IMR-90 (cell line): ENCODE data around the gene HSBP1L1.

ENCODE experiments used
- CEBPB ChIP-seq: IDR thresholded peaks from 2 replicates; pipeline ENCODE4 v1.6.1; 2012; ENCODE audit warnings: low read depth, low read length, improper control_type of control experiment
- CHD1 ChIP-seq: IDR thresholded peaks from 2 replicates; pipeline ENCODE4 v1.6.1; 2012; ENCODE audit warnings: low read depth, low read length, improper control_type of control experiment
- CTCF ChIP-seq: conservative IDR thresholded peaks from 2 replicates; pipeline ENCODE4 v1.5.1; 2012; ENCODE audit warnings: mild to moderate bottlenecking, low read depth, low read length, improper control_type of control experiment
- ELK1 ChIP-seq: fragments of 150-350 bp; IDR thresholded peaks from 2 replicates; pipeline ENCODE4 v1.6.1; 2016; ENCODE audit warnings: low read depth, mild to moderate bottlenecking, low read length, moderate library complexity, borderline replicate concordance
- FOS ChIP-seq: fragments of 150-350 bp; IDR thresholded peaks from 2 replicates; pipeline ENCODE4 v1.6.1; 2016; ENCODE audit warnings: low read depth, low read length
- MAFK ChIP-seq: IDR thresholded peaks from 2 replicates; pipeline ENCODE4 v1.6.1; 2012; ENCODE audit warnings: low read depth, low read length, improper control_type of control experiment
- MXI1 ChIP-seq: IDR thresholded peaks from 2 replicates; pipeline ENCODE4 v1.6.1; 2012; ENCODE audit warnings: low read depth, mild to moderate bottlenecking, low read length, moderate library complexity, borderline replicate concordance
- NFE2L2 ChIP-seq: fragments of 150-350 bp; IDR thresholded peaks from 2 replicates; pipeline ENCODE4 v1.6.1; 2016; ENCODE audit warnings: low read depth, mild to moderate bottlenecking, low read length
- POLR2A ChIP-seq: IDR thresholded peaks from 2 replicates; pipeline ENCODE4 v1.6.1; 2012; ENCODE audit warnings: mild to moderate bottlenecking, low read depth, low read length
- RAD21 ChIP-seq: IDR thresholded peaks from 2 replicates; pipeline ENCODE4 v1.6.1; 2012; ENCODE audit warnings: low read length, improper control_type of control experiment
- RCOR1 ChIP-seq: IDR thresholded peaks from 2 replicates; pipeline ENCODE4 v1.6.1; 2012; ENCODE audit warnings: mild to moderate bottlenecking, low read length, improper control_type of control experiment; ENCODE audit not compliant: insufficient replicate concordance
- RFX5 ChIP-seq: IDR thresholded peaks from 2 replicates; pipeline ENCODE4 v1.8.0; 2012; ENCODE audit warnings: low read depth, mild to moderate bottlenecking, low read length, moderate library complexity
- SMC3 ChIP-seq: fragments of 150-350 bp; IDR thresholded peaks from 2 replicates; pipeline ENCODE4 v1.6.1; 2016; ENCODE audit warnings: low read depth, mild to moderate bottlenecking, antibody characterized with exemption, low read length, moderate library complexity
- TF ChIP-seq, protein P1 (sequence below): fragments of 150-350 bp; IDR thresholded peaks from 2 replicates; pipeline ENCODE4 v1.6.1; 2017; ENCODE audit warnings: mild to moderate bottlenecking, antibody characterized with exemption, low read length, low read depth

GRCh38 chr18:79974025-79974654 is 9.7 kb downstream of the HSBP1L1 start:
- no peak for TF ChIP-seq MXI1
- TF ChIP-seq CTCF: no peak
- no peak for TF ChIP-seq POLR2A
- TF ChIP-seq CEBPB: no peak
- no peak for TF ChIP-seq RAD21
- TF ChIP-seq RCOR1: no peak
- TF ChIP-seq SMC3: no peak
- no peak for TF ChIP-seq MAFK
- TF ChIP-seq, protein P1, sequence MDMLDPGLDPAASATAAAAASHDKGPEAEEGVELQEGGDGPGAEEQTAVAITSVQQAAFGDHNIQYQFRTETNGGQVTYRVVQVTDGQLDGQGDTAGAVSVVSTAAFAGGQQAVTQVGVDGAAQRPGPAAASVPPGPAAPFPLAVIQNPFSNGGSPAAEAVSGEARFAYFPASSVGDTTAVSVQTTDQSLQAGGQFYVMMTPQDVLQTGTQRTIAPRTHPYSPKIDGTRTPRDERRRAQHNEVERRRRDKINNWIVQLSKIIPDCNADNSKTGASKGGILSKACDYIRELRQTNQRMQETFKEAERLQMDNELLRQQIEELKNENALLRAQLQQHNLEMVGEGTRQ: no peak
- TF ChIP-seq FOS: no peak
- no peak for TF ChIP-seq CHD1
- TF ChIP-seq RFX5: no peak
- no peak for TF ChIP-seq ELK1
- no peak for TF ChIP-seq NFE2L2
